ENCODE results near the gene DCP1B. TPM values are rescaled to one million over a fixed set of nuclear protein-coding genes. Genes with fewer than 3 reads are reported as not detected.

Gene DCP1B
- total and polyA plus RNA-seq, 2 donors (not counting 1 experiment from before 2014, with no cell fraction given) = 12.3 to 18.0 TPM

DNA sequence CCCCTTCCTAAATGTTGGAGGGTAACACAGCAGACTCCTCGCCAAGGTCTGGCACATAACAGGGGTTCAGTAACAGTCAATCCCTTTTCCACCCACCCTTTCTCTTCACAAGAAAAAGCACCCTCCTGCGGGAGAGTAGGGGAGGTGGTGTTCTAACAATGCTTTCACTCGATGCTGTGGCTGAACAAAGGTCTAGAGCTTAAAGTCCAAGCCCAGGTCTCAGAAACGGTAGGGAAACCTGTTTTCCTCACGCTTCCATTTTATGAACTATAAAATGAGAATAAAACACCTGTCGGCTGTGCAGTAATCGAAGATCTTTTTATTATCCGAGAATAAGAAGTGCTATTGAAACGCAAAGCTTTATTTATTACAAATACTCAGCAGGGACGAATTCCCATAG is 64.9 kb downstream of the DCP1B start:
- peaks cover 4 to 5% of the 10 kb centered on the region in 2 donors for H3K4me1 ChIP-seq (ENCODE audit: control insufficient read depth in 2 of 2, insufficient read depth in 2 of 2, low read length in 2 of 2)
- no peaks in the 10 kb centered on the region for H3K79me2 ChIP-seq (ENCODE audit: control insufficient read depth, insufficient read depth, low read length)
- ChIA-PET CTCF (interaction anchor here (0.6 to 8.1 kb wide), 47 partner anchors 9 to 875 kb away, joined by 3 to 327 read pairs (median 6); partner anchors contain the start of genes ADIPOR2, CACNA2D4 and DCP1B), POLR2A (interaction anchor here (1.0 to 1.5 kb wide), 4 partner anchors 139 to 280 kb away, joined by 4 to 17 read pairs (median 7); no protein-coding TSS in a partner anchor)
- H3K9me3 ChIP-seq (ENCODE audit: control extremely low read depth in 1 of 3, control insufficient read depth in 2 of 3, insufficient read depth in 1 of 3, low read length in 2 of 3) = no peaks in the 10 kb centered on the region
- intact Hi-C loops (cut with micrococcal nuclease) = no loop called here
- WGBS (ENCODE audit: insufficient coverage) = 93% methylated on average over 5 of the region's 10 CpGs
- H3K9ac ChIP-seq (ENCODE audit: low read length) = no peak overlapping the region
- peaks cover 0 to 11% of the 10 kb centered on the region in 2 experiments for H3K36me3 ChIP-seq (replicated peaks in 1 of 2; ENCODE audit: control extremely low read depth in 1 of 2, control insufficient read depth in 1 of 2, extremely low read depth in 1 of 2, insufficient read depth in 2 of 2, low read length in 1 of 2)
- DNase-seq (no peak), ATAC-seq (ENCODE audit: low read depth) (no peak)
- TF ChIP-seq, protein P1, sequence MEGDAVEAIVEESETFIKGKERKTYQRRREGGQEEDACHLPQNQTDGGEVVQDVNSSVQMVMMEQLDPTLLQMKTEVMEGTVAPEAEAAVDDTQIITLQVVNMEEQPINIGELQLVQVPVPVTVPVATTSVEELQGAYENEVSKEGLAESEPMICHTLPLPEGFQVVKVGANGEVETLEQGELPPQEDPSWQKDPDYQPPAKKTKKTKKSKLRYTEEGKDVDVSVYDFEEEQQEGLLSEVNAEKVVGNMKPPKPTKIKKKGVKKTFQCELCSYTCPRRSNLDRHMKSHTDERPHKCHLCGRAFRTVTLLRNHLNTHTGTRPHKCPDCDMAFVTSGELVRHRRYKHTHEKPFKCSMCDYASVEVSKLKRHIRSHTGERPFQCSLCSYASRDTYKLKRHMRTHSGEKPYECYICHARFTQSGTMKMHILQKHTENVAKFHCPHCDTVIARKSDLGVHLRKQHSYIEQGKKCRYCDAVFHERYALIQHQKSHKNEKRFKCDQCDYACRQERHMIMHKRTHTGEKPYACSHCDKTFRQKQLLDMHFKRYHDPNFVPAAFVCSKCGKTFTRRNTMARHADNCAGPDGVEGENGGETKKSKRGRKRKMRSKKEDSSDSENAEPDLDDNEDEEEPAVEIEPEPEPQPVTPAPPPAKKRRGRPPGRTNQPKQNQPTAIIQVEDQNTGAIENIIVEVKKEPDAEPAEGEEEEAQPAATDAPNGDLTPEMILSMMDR (IDR thresholded peaks at IDR 0.05) = no peak
- no peak for TF ChIP-seq EZH2 (IDR thresholded peaks at IDR 0.05; ENCODE audit: borderline replicate concordance, insufficient read depth, low read depth, low read length, poor library complexity, severe bottlenecking)
- H3K27me3 ChIP-seq (replicated peaks in 1 of 4; ENCODE audit: control extremely low read depth in 1 of 4, control insufficient read depth in 3 of 4, insufficient read depth in 4 of 4, low read length in 3 of 4) = no peaks in the 10 kb centered on the region
- H3K9me3 Mint-ChIP-seq (ENCODE audit: insufficient read depth) = no peaks in the 10 kb centered on the region
- H3K4me1 Mint-ChIP-seq = peaks cover 5% of the 10 kb centered on the region
- H4K20me1 ChIP-seq (ENCODE audit: control insufficient read depth, insufficient read depth, low read length, poor library complexity, severe bottlenecking) = no peaks in the 10 kb centered on the region
- no peaks in the 10 kb centered on the region for H3K27me3 Mint-ChIP-seq
- H3K27ac ChIP-seq (ENCODE audit: low read length in 2 of 2) = no peak overlapping the region
- no peak overlapping the region for H2AFZ ChIP-seq (ENCODE audit: insufficient read depth, low read depth, low read length, poor library complexity, severe bottlenecking)
- no peak overlapping the region for H3K4me2 ChIP-seq (replicated peaks; ENCODE audit: low read depth, low read length, poor library complexity, severe bottlenecking)
- no peak overlapping the region for H3K4me3 ChIP-seq (ENCODE audit: control extremely low read depth in 1 of 5, extremely low read depth in 1 of 5, insufficient read depth in 1 of 5, low read depth in 2 of 5, low read length in 4 of 5)
- H3K27ac Mint-ChIP-seq = no peak overlapping the region
- H3K4me3 Mint-ChIP-seq = no peak overlapping the region

DNA sequence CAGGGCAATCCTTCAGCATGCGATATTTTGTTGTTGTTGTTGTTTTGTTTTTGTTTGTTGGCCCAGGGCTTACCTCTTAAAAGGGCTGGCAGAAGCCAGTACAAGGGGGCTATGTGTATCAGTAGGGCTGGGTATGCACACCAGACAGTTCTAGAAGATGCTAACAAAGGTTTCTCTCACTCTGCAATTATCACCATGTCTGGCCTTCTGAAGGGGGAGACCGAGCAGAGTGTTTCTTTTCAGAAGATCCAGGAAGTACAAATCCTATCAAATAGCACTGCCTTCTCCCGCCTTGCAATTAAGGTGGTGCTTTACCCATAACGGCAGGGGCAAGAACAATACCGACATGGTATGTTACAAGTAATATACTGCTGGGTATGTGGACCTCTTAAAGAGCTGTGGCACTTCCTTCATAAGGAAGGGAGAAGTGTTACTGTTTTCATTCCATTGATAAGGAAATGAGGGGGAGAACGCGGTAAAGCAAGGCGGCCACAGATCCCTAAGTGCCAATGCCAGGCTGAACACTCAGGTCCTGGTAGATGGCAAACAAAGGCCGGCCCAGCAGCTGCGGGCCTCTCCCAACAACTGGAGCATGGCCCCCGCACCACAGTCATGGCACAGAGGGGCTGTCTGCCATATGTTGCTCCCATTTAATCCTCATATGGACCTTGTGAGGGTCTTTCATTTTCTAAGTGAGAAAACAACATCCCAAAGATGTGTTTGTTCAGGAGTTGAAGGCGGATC is 66.6 kb downstream of the DCP1B start:
- Histone ChIP-seq H2AFZ (ENCODE audit: insufficient read depth, low read depth, low read length, poor library complexity, severe bottlenecking) (no peak overlapping the region), H3K27ac (ENCODE audit: low read length in 2 of 2) (no peak overlapping the region), H3K9ac (ENCODE audit: low read length) (no peak overlapping the region), H3K27me3 (replicated peaks in 1 of 4; ENCODE audit: control extremely low read depth in 1 of 4, control insufficient read depth in 3 of 4, insufficient read depth in 4 of 4, low read length in 3 of 4) (no peaks in the 10 kb centered on the region), H3K9me3 (ENCODE audit: control extremely low read depth in 1 of 3, control insufficient read depth in 2 of 3, insufficient read depth in 1 of 3, low read length in 2 of 3) (no peaks in the 10 kb centered on the region), H3K4me3 (ENCODE audit: control extremely low read depth in 1 of 5, extremely low read depth in 1 of 5, insufficient read depth in 1 of 5, low read depth in 2 of 5, low read length in 4 of 5) (no peak overlapping the region), H3K36me3 (replicated peaks in 1 of 2; ENCODE audit: control extremely low read depth in 1 of 2, control insufficient read depth in 1 of 2, extremely low read depth in 1 of 2, insufficient read depth in 2 of 2, low read length in 1 of 2) (peaks cover 0 to 11% of the 10 kb centered on the region in 2 experiments), H3K4me2 (replicated peaks; ENCODE audit: low read depth, low read length, poor library complexity, severe bottlenecking) (no peak overlapping the region), H3K4me1 (ENCODE audit: control insufficient read depth in 2 of 2, insufficient read depth in 2 of 2, low read length in 2 of 2) (peaks cover 20 to 21% of the 10 kb centered on the region in 2 donors), H3K79me2 (ENCODE audit: control insufficient read depth, insufficient read depth, low read length) (no peaks in the 10 kb centered on the region), H4K20me1 (ENCODE audit: control insufficient read depth, insufficient read depth, low read length, poor library complexity, severe bottlenecking) (no peaks in the 10 kb centered on the region)
- 97% methylated on average over 9 of the region's 12 CpGs for WGBS (ENCODE audit: insufficient coverage)
- Mint-ChIP-seq H3K27me3 (no peaks in the 10 kb centered on the region), H3K27ac (no peak overlapping the region), H3K4me3 (no peak overlapping the region), H3K9me3 (ENCODE audit: insufficient read depth) (no peaks in the 10 kb centered on the region), H3K4me1 (peaks cover 21% of the 10 kb centered on the region)
- DNase-seq (no peak), ATAC-seq (ENCODE audit: low read depth) (no peak)
- intact Hi-C loops (cut with micrococcal nuclease) = no loop called here
- TF ChIP-seq, protein P1 (IDR thresholded peaks at IDR 0.05) = no peak
- TF ChIP-seq EZH2 (IDR thresholded peaks at IDR 0.05; ENCODE audit: borderline replicate concordance, insufficient read depth, low read depth, low read length, poor library complexity, severe bottlenecking) = no peak
- ChIA-PET CTCF (interaction anchor here (3.1 to 8.1 kb wide), 3 partner anchors 11 to 147 kb away, joined by 63 to 327 read pairs (median 152); no protein-coding TSS in a partner anchor), POLR2A (no interaction called here)
